HepG2 (cell line): ENCODE measurements around the gene ARHGAP5. TPM values are rescaled to one million over a fixed set of nuclear protein-coding genes. Genes with fewer than 3 reads are reported as not detected.

Experiments used
- BRCA1 ChIP-seq: sonication (generic); formaldehyde crosslinking; IDR thresholded peaks from 2 replicates; pipeline ENCODE4 v1.4.0; 2020; ENCODE audit warnings: missing genetic modification reagents
- ELF3 ChIP-seq: IDR thresholded peaks from 2 replicates; pipeline ENCODE4 v1.6.1; 2016; ENCODE audit warnings: missing genetic modification reagents, missing compliant biosample characterization
- FOXO1 ChIP-seq: sonication (generic); formaldehyde crosslinking; IDR thresholded peaks from 2 replicates; pipeline ENCODE4 v1.4.0; 2020; ENCODE audit warnings: missing genetic modification reagents
- KDM5B ChIP-seq: sonication (generic); formaldehyde crosslinking; IDR thresholded peaks from 2 replicates; pipeline ENCODE4 v1.4.0; 2020; ENCODE audit warnings: missing genetic modification reagents, mild to moderate bottlenecking, borderline replicate concordance
- MAFG ChIP-seq: sonication (generic); formaldehyde crosslinking; IDR thresholded peaks from 2 replicates; pipeline ENCODE4 v1.5.1; 2020; ENCODE audit warnings: mild to moderate bottlenecking, missing genetic modification reagents
- NCOA1 ChIP-seq: sonication (generic); formaldehyde crosslinking; IDR thresholded peaks from 2 replicates; pipeline ENCODE4 v1.9.0; 2021; ENCODE audit warnings: missing genetic modification reagents
- PAXIP1 ChIP-seq: sonication (generic); formaldehyde crosslinking; conservative IDR thresholded peaks from 2 replicates; pipeline ENCODE4 v1.4.0; 2020; ENCODE audit warnings: mild to moderate bottlenecking, missing genetic modification reagents, moderate library complexity
- SETDB1 ChIP-seq: sonication (generic); formaldehyde crosslinking; IDR thresholded peaks from 2 replicates; pipeline ENCODE4 v1.5.1; 2020; ENCODE audit warnings: missing genetic modification reagents, mild to moderate bottlenecking, borderline replicate concordance
- ZFAT ChIP-seq: sonication (generic); formaldehyde crosslinking; conservative IDR thresholded peaks from 2 replicates; pipeline ENCODE4 v1.8.1; 2023; ENCODE audit warnings: missing genetic modification reagents, inconsistent platforms
- ZKSCAN8 ChIP-seq: IDR thresholded peaks from 2 replicates; pipeline ENCODE4 v1.6.1; 2016; ENCODE audit warnings: borderline replicate concordance, missing genetic modification reagents, missing compliant biosample characterization
- ZNF451 ChIP-seq: sonication (generic); formaldehyde crosslinking; IDR thresholded peaks from 2 replicates; pipeline ENCODE4 v1.5.0; 2020; ENCODE audit warnings: mild to moderate bottlenecking, missing genetic modification reagents
- ZNF512B ChIP-seq: sonication (generic); formaldehyde crosslinking; IDR thresholded peaks from 2 replicates; pipeline ENCODE4 v1.5.1; 2020; ENCODE audit warnings: missing genetic modification reagents, mild to moderate bottlenecking, borderline replicate concordance
- ZNF576 ChIP-seq: sonication (generic); formaldehyde crosslinking; IDR thresholded peaks from 2 replicates; pipeline ENCODE4 v1.4.0; 2020; ENCODE audit warnings: mild to moderate bottlenecking, missing genetic modification reagents
- ZNF7 ChIP-seq: IDR thresholded peaks from 2 replicates; pipeline ENCODE4 v1.6.1; 2016; ENCODE audit warnings: missing biosample characterization, missing genetic modification reagents
- ZNF781 ChIP-seq: sonication (generic); formaldehyde crosslinking; IDR thresholded peaks from 2 replicates; pipeline ENCODE4 v1.5.1; 2020; ENCODE audit warnings: borderline replicate concordance, mild to moderate bottlenecking, missing genetic modification reagents; ENCODE audit errors: not compliant biosample characterization
- polyA plus RNA-seq, 8 experiments: library from polyadenylated mRNA; depleted of rRNA in 3 of 8; stranded (reverse) in 7 of 8; unstranded in 1 of 8; fragments of >200 nt; fragmentation: Illumina TruSeq in 4 of 8; extraction: Trizol in 4 of 8; gene quantifications; 2 replicates each; pipeline versions ENCODE4 v1.2.1 to v1.2.3, GENCODE V29; 2011 to 2016; ENCODE audit warnings: low read depth in 4 of 8, missing spikeins in 1 of 8, mixed read lengths in 1 of 8; ENCODE audit not compliant: insufficient read depth in 1 of 8
- total RNA-seq, 5 experiments: library from RNA; depleted of rRNA; stranded (reverse); fragments of >200 nt; fragmentation: Illumina TruSeq; extraction: Trizol; gene quantifications; 2 replicates each; pipeline ENCODE4 v1.2.3, GENCODE V29; 2016; ENCODE audit warnings: low read depth in 1 of 5
- TF ChIP-seq, protein P1 (sequence below): sonication (generic); formaldehyde crosslinking; IDR thresholded peaks from 2 replicates; pipeline ENCODE4 v1.4.0; 2020; ENCODE audit warnings: missing genetic modification reagents, borderline replicate concordance
- TF ChIP-seq, protein P2 (sequence below), 2 experiments: sonication (generic) in 1 of 2; formaldehyde crosslinking in 1 of 2; IDR thresholded peaks; 2 replicates each; pipeline versions ENCODE4 v1.5.1 to v1.6.1; 2011 to 2020; ENCODE audit warnings: borderline replicate concordance in 1 of 2, low read depth in 1 of 2, low read length in 1 of 2, mild to moderate bottlenecking in 1 of 2, missing genetic modification reagents in 1 of 2, moderate library complexity in 1 of 2

The ARHGAP5 gene
- total and polyA plus RNA-seq, 2 of the 13 experiments (the other 11 are each of a cell fraction or from before 2014, with no cell fraction given), result 33.7 to 144 TPM

- TF ChIP-seq ZNF512B (CRISPR knock-in tag) (0 out of 2 replicates have a peak, but pooled peaks have one; percentile 87), ZNF451 (CRISPR knock-in tag) (0 out of 2 replicates have a peak, but pooled peaks have one; percentile 13), KDM5B (CRISPR knock-in tag) (no peak), ZKSCAN8 (CRISPR knock-in tag) (peak; percentile 74; the same call in 1 of the 2 replicates), ZNF781 (CRISPR knock-in tag) (peak; percentile 47), ZNF7 (CRISPR knock-in tag) (no peak), ZFAT (0 out of 2 replicates have a peak, but pooled peaks have one; percentile 25), SETDB1 (CRISPR knock-in tag) (no peak), PAXIP1 (no peak; the same call in 1 of the 2 replicates), ELF3 (CRISPR knock-in tag) (peak; percentile 86), FOXO1 (CRISPR knock-in tag) (no peak), NCOA1 (CRISPR knock-in tag) (no peak), MAFG (CRISPR knock-in tag) (no peak), ZNF576 (CRISPR knock-in tag) (no peak), BRCA1 (CRISPR knock-in tag) (0 out of 2 replicates have a peak, but pooled peaks have one; percentile 47)
- TF ChIP-seq, protein P1, sequence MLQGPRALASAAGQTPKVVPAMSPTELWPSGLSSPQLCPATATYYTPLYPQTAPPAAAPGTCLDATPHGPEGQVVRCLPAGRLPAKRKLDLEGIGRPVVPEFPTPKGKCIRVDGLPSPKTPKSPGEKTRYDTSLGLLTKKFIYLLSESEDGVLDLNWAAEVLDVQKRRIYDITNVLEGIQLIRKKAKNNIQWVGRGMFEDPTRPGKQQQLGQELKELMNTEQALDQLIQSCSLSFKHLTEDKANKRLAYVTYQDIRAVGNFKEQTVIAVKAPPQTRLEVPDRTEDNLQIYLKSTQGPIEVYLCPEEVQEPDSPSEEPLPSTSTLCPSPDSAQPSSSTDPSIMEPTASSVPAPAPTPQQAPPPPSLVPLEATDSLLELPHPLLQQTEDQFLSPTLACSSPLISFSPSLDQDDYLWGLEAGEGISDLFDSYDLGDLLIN, result no peak
- TF ChIP-seq, protein P2, sequence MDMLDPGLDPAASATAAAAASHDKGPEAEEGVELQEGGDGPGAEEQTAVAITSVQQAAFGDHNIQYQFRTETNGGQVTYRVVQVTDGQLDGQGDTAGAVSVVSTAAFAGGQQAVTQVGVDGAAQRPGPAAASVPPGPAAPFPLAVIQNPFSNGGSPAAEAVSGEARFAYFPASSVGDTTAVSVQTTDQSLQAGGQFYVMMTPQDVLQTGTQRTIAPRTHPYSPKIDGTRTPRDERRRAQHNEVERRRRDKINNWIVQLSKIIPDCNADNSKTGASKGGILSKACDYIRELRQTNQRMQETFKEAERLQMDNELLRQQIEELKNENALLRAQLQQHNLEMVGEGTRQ (IDR thresholded peaks at IDR 0.05; ENCODE audit: low read depth, low read length), result no peak
- TF ChIP-seq, protein P2 (CRISPR knock-in tag; IDR thresholded peaks at IDR 0.05; ENCODE audit: borderline replicate concordance), result 0 out of 2 replicates have a peak, but pooled peaks have one; percentile 17
Observed at GRCh38 chr14:32078023-32078857, 1.1 kb downstream of the ARHGAP5 start (continued).
